NB4 (cell line): ENCODE results near the gene NPLOC4.

Experiments used
- CTCF ChIP-seq: IDR thresholded peaks from one replicate; pipeline ENCODE4 v1.5.1; 2012; ENCODE audit warnings: low read depth, low read length
- MAX ChIP-seq: IDR thresholded peaks from 2 replicates; pipeline ENCODE4 v1.6.1; 2011; ENCODE audit warnings: low read depth, low read length
- POLR2A ChIP-seq: IDR thresholded peaks from 2 replicates; pipeline ENCODE4 v1.6.1; 2011; ENCODE audit warnings: mild to moderate bottlenecking; ENCODE audit not compliant: insufficient read length; ENCODE audit errors: extremely low read depth

GRCh38 chr17:81547614-81547982 is 89.3 kb downstream of the NPLOC4 start:
- no peak for TF ChIP-seq CTCF
- TF ChIP-seq POLR2A = no peak
- TF ChIP-seq MAX = no peak
